ENCODE measurements around the gene AGPAT1. TPM values are rescaled to one million over a fixed set of nuclear protein-coding genes. Genes with fewer than 3 reads are reported as not detected.

AGPAT1 gene
- total and polyA plus RNA-seq, 2 experiments from 2014 or later, result 62.8 to 71.4 TPM

GRCh38 chr6:32163559-32164258 is 12.2 kb downstream of the AGPAT1 start:
- Histone ChIP-seq H3K79me2 (no peaks in the 10 kb centered on the region), H2AFZ (no peak overlapping the region), H4K20me1 (ENCODE audit: insufficient read depth, poor library complexity, severe bottlenecking) (no peaks in the 10 kb centered on the region), H3K36me3 (replicated peaks; ENCODE audit: insufficient read depth, low read depth) (no peaks in the 10 kb centered on the region), H3K27ac (no peak overlapping the region), H3K27me3 (no peaks in the 10 kb centered on the region), H3K9me3 (ENCODE audit: low read depth) (no peaks in the 10 kb centered on the region), H3K9me2 (replicated peaks; ENCODE audit: insufficient read depth) (no peaks in the 10 kb centered on the region), H3K4me1 (ENCODE audit: insufficient read depth) (peaks cover 5% of the 10 kb centered on the region), H3K4me3 (no peak overlapping the region), H3K4me2 (no peak overlapping the region)
- WGBS (ENCODE audit: low lambda C conversion rate, missing lambda C conversion rate), result 93% methylated on average over 7 of the region's 7 CpGs
- no peak for DNase-seq (ENCODE audit: low spot score)
- TF ChIP-seq EZH2 (IDR thresholded peaks at IDR 0.05; ENCODE audit: borderline replicate concordance) (no peak), EZH2phosphoT487 (IDR thresholded peaks at IDR 0.05; ENCODE audit: low read depth, severe bottlenecking, unreplicated experiment) (no peak), CTCF (IDR thresholded peaks at IDR 0.05; ENCODE audit: poor library complexity) (no peak)

GRCh38 chr6:32158052-32158451 is 17.8 kb downstream of the AGPAT1 start:
- Histone ChIP-seq H3K4me2 (no peak overlapping the region), H3K4me1 (ENCODE audit: insufficient read depth) (peaks cover 10% of the 10 kb centered on the region), H3K36me3 (replicated peaks; ENCODE audit: insufficient read depth, low read depth) (peaks cover 6% of the 10 kb centered on the region), H3K9me3 (ENCODE audit: low read depth) (no peaks in the 10 kb centered on the region), H3K27me3 (no peaks in the 10 kb centered on the region), H3K9me2 (replicated peaks; ENCODE audit: insufficient read depth) (no peaks in the 10 kb centered on the region), H3K4me3 (no peak overlapping the region), H2AFZ (no peak overlapping the region), H4K20me1 (ENCODE audit: insufficient read depth, poor library complexity, severe bottlenecking) (no peaks in the 10 kb centered on the region), H3K79me2 (peaks cover 28% of the 10 kb centered on the region), H3K27ac (no peak overlapping the region)
- no peak for DNase-seq (ENCODE audit: low spot score)
- TF ChIP-seq EZH2 (IDR thresholded peaks at IDR 0.05; ENCODE audit: borderline replicate concordance) (no peak), EZH2phosphoT487 (IDR thresholded peaks at IDR 0.05; ENCODE audit: low read depth, severe bottlenecking, unreplicated experiment) (no peak), CTCF (IDR thresholded peaks at IDR 0.05; ENCODE audit: poor library complexity) (no peak)

DNA sequence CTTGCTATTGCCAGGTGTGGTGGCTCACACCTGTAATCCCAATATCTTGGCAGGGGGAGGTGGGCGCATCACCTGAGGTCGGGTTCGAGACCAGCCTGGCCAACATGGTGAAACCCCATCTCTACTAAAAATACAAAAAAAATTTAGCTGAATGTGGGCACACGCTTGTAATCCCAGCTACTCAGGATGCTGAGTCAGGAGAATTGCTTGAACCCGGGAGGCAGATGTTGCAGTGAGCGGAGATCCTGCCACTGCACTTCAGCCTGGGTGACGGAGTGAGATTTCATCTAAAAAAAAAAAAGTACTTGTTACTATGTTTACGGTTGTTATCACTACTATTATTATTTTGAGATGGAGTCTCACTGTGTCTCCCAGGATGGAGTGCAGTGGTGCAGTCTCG is 19.0 kb downstream of the AGPAT1 start:
- TF ChIP-seq EZH2phosphoT487 (IDR thresholded peaks at IDR 0.05; ENCODE audit: low read depth, severe bottlenecking, unreplicated experiment), result no peak
- TF ChIP-seq CTCF (IDR thresholded peaks at IDR 0.05; ENCODE audit: poor library complexity), result no peak
- TF ChIP-seq EZH2 (IDR thresholded peaks at IDR 0.05; ENCODE audit: borderline replicate concordance), result no peak
- peaks cover 6% of the 10 kb centered on the region for H3K36me3 ChIP-seq (replicated peaks; ENCODE audit: insufficient read depth, low read depth)
- 97% methylated on average over 9 of the region's 9 CpGs for WGBS (ENCODE audit: low lambda C conversion rate, missing lambda C conversion rate)
- H3K79me2 ChIP-seq, result peaks cover 28% of the 10 kb centered on the region
- H3K4me2 ChIP-seq, result no peak overlapping the region
- H4K20me1 ChIP-seq (ENCODE audit: insufficient read depth, poor library complexity, severe bottlenecking), result no peaks in the 10 kb centered on the region
- no peaks in the 10 kb centered on the region for H3K27me3 ChIP-seq
- no peak overlapping the region for H2AFZ ChIP-seq
- no peak for DNase-seq (ENCODE audit: low spot score)
- no peaks in the 10 kb centered on the region for H3K9me2 ChIP-seq (replicated peaks; ENCODE audit: insufficient read depth)
- no peak overlapping the region for H3K27ac ChIP-seq
- H3K9me3 ChIP-seq (ENCODE audit: low read depth), result no peaks in the 10 kb centered on the region
- H3K4me1 ChIP-seq (ENCODE audit: insufficient read depth), result peaks cover 21% of the 10 kb centered on the region
- no peak overlapping the region for H3K4me3 ChIP-seq
